ENCODE data around the gene SYCE1. TPM values are rescaled to one million over a fixed set of nuclear protein-coding genes. Genes with fewer than 3 reads are reported as not detected.
"Not testable (repeated sequence)": the region's sequence is repeated elsewhere in the genome, so short reads cannot be mapped to it uniquely, and the experiment has no call there.

Gene SYCE1
- total RNA-seq, 2 experiments from 2014 or later = 0.13 TPM; not detected in 1

DNA sequence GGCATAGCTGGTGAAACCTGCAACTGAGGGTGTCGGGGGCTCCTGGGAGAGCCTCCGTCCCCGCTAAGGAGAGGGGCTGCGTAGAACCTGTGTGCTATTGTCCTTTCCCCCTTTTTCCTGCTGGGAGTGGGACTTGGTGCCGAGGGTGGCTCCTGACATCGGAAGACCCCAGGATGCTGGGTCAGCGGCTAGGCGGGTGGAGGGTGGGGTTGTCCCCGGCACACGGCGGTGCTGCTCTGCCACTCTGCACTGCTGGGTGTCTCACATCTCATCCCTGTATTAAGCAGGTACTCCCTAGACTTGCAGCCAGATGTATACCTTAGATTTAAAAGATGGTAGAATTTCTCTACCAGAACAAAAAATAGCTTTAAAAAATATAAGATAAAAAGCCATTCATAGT is 6.7 kb upstream of the SYCE1 start:
- DNase-seq; H3K27me3 Mint-ChIP-seq; POLR2A ChIA-PET; H3K4me3 Mint-ChIP-seq; H3K9me3 Mint-ChIP-seq; H3K27ac Mint-ChIP-seq; H3K36me3 Mint-ChIP-seq (ENCODE audit: low read depth); H3K4me1 Mint-ChIP-seq: not testable (repeated sequence)
- CTCF ChIA-PET = interaction anchor here (0.6 kb wide), 1 partner anchor 174 kb away, joined by 4 read pairs; no protein-coding TSS in a partner anchor

GRCh38 chr10:133569801-133570200 is 4.4 kb upstream of the SYCE1 start:
- DNase-seq; H3K36me3 Mint-ChIP-seq (ENCODE audit: low read depth); H3K4me3 Mint-ChIP-seq; POLR2A ChIA-PET; H3K4me1 Mint-ChIP-seq; H3K27me3 Mint-ChIP-seq; H3K27ac Mint-ChIP-seq; H3K9me3 Mint-ChIP-seq; CTCF ChIA-PET: not testable (repeated sequence)

DNA sequence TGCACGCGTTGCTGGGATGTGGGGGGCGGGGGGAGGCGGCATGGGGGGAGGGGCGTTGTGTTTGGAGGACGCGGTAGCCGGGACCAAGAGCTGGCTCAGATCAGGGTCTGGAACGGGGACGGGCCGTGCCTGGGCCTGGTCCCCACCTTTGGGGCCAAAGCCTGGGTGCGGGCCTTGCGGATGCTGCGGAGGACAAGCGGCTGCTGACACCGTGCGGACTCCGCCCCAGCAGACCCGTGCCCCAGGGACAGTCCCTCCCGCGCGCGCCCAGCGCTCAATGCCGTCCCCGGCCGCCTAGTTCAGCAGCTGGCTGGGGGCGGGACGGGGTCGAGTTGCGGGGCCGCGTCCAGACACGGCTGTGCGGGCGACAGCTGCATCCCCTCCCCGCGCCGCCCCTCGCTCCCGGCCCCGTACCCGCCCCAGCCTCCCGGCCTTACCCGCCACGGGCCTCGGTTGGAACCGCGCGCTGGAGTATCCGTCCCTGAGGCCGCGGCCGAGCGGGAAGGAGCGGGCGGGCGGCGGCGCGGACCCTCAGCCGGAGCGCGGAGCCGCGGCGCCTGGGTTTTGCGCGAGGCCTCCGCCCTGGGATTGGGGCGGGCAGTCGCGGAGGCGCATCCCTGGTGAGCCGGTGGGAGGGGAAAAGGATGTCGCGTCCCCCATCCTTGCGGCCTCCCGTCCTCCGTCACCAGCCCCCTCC is 3.6 kb upstream of the SYCE1 start:
- POLR2A ChIA-PET, H3K4me3 Mint-ChIP-seq, CTCF ChIA-PET: not testable (repeated sequence)

GRCh38 chr10:133568287-133568614 is 2.9 kb upstream of the SYCE1 start:
- peaks cover 3% of the 10 kb centered on the region for H3K27me3 Mint-ChIP-seq
- no peak for DNase-seq
- POLR2A ChIA-PET = no interaction called here
- H3K9me3 Mint-ChIP-seq = peaks cover 7% of the 10 kb centered on the region
- peaks cover under 1% of the 10 kb centered on the region for H3K36me3 Mint-ChIP-seq (ENCODE audit: low read depth)
- H3K4me1 Mint-ChIP-seq = no peaks in the 10 kb centered on the region
- H3K27ac Mint-ChIP-seq = no peak overlapping the region
- no peak overlapping the region for H3K4me3 Mint-ChIP-seq
- CTCF ChIA-PET = no interaction called here

More for the DNA sequence above, 3.6 kb upstream of the SYCE1 start:
- not testable (repeated sequence) for H3K27ac Mint-ChIP-seq; H3K4me1 Mint-ChIP-seq; DNase-seq; H3K36me3 Mint-ChIP-seq (ENCODE audit: low read depth); H3K27me3 Mint-ChIP-seq
- H3K9me3 Mint-ChIP-seq = peaks cover 13% of the 10 kb centered on the region

DNA sequence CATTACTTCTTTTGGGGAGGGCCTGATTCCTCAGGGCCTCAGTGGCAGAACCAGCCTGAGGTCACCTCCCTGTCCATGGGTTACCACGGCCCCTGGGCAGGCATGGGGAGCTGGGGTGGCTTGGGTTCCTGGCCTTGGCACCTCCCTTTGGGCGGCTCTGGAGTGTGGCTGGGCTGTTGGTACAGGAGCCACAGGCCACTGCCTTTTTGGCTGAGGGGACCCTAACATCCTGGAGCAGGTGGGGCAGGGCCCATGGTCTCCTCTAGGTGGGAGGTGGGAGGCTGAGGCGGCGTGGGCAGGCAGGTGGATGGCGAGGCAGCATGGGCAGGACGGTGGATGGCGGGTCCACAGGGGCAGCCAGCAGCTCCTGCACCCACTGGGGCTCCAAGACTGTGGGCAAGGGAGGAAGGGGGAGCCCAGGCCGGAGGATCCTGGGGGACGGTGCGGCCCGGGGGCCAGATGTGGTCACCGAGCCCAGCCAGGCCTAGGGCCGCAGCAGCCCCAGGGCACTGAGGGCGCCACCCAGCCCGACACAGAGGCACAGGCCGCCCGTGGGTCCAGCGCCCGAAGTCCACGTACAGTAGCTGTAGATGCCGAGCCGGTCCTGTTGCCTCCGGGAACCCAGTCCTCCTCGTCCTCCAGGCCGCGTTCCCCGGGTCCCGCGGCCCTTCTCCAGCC is 2.4 kb upstream of the SYCE1 start:
- ChIA-PET POLR2A (no interaction called here), CTCF (no interaction called here)
- Mint-ChIP-seq H3K9me3 (peaks cover 4% of the 10 kb centered on the region), H3K36me3 (ENCODE audit: low read depth) (no peaks in the 10 kb centered on the region), H3K4me1 (no peaks in the 10 kb centered on the region), H3K4me3 (no peak overlapping the region), H3K27me3 (peaks cover 2% of the 10 kb centered on the region), H3K27ac (no peak overlapping the region)
- DNase-seq = no peak

GRCh38 chr10:133567119-133567518 is 1.7 kb upstream of the SYCE1 start:
- ChIA-PET POLR2A (no interaction called here), CTCF (no interaction called here)
- no peaks in the 10 kb centered on the region for H3K4me1 Mint-ChIP-seq
- DNase-seq = no peak
- H3K27me3 Mint-ChIP-seq = peaks cover 2% of the 10 kb centered on the region
- no peak overlapping the region for H3K27ac Mint-ChIP-seq
- no peaks in the 10 kb centered on the region for H3K36me3 Mint-ChIP-seq (ENCODE audit: low read depth)
- peaks cover 4% of the 10 kb centered on the region for H3K9me3 Mint-ChIP-seq
- H3K4me3 Mint-ChIP-seq = no peak overlapping the region

DNA sequence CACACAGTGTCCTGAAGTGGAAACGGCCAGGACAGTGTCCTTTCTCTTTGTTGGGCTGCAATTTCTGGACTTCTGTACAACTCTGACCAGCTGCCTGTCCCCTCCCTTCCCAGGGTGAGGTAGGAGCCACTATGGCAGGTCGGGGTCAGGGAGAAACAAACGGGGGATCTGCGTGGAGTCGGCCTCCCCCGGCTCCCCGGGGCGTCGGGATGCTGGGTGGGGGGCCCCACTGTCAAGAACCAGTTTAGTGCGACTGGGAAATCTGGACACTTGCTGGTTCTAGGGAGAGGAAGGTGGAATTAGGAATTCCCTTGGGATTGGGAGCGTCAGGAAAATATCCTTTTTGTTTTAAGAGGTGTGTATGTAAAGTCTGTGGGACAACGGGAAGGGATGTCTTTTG is 567 bp downstream of the SYCE1 start:
- H3K9me3 Mint-ChIP-seq = peaks cover 4% of the 10 kb centered on the region
- ChIA-PET POLR2A (no interaction called here), CTCF (no interaction called here)
- peaks cover 2% of the 10 kb centered on the region for H3K27me3 Mint-ChIP-seq
- H3K4me1 Mint-ChIP-seq = no peaks in the 10 kb centered on the region
- H3K4me3 Mint-ChIP-seq = no peak overlapping the region
- H3K36me3 Mint-ChIP-seq (ENCODE audit: low read depth) = no peaks in the 10 kb centered on the region
- no peak overlapping the region for H3K27ac Mint-ChIP-seq
- no peak for DNase-seq

GRCh38 chr10:133559216-133559615 is 6.2 kb downstream of the SYCE1 start:
- no peak overlapping the region for H3K27ac Mint-ChIP-seq
- H3K4me3 Mint-ChIP-seq = no peak overlapping the region
- H3K9me3 Mint-ChIP-seq = no peaks in the 10 kb centered on the region
- CTCF ChIA-PET = no interaction called here
- no peaks in the 10 kb centered on the region for H3K36me3 Mint-ChIP-seq (ENCODE audit: low read depth)
- POLR2A ChIA-PET = no interaction called here
- H3K4me1 Mint-ChIP-seq = no peaks in the 10 kb centered on the region
- H3K27me3 Mint-ChIP-seq = peaks cover 11% of the 10 kb centered on the region
- DNase-seq = no peak

GRCh38 chr10:133557381-133557780 is 8.0 kb downstream of the SYCE1 start:
- CTCF ChIA-PET = interaction anchor here (0.8 kb wide), 1 partner anchor 119 kb away, joined by 4 read pairs; no protein-coding TSS in a partner anchor
- H3K27me3 Mint-ChIP-seq = peaks cover 18% of the 10 kb centered on the region
- H3K36me3 Mint-ChIP-seq (ENCODE audit: low read depth) = no peaks in the 10 kb centered on the region
- no peak for DNase-seq
- H3K27ac Mint-ChIP-seq = no peak overlapping the region
- no peak overlapping the region for H3K4me3 Mint-ChIP-seq
- H3K4me1 Mint-ChIP-seq = no peaks in the 10 kb centered on the region
- POLR2A ChIA-PET = no interaction called here
- no peaks in the 10 kb centered on the region for H3K9me3 Mint-ChIP-seq

DNA sequence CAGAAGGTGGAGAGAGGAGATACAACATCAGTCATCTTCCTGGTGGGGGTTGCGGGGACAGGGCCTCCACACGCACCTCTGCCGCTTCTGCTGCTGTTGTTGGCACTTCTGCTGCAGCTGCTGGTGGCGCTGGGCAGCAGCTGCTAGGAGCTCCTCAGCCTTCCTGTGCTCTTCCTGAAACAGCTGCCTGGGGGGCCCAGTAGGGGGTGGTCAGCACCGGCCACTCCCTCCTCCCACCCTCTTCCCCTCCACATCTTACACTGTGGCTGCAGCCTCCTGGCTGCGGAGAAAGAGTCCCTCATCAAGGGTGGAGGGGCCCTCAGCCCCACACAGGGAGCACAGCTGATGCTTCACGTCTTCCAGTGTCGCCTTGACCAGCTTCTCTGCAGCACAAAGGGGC is 9.9 kb downstream of the SYCE1 start:
- H3K9me3 Mint-ChIP-seq = no peaks in the 10 kb centered on the region
- ChIA-PET POLR2A (no interaction called here), CTCF (interaction anchor here (1.3 kb wide), 1 partner anchor 226 kb away, joined by 4 read pairs; no protein-coding TSS in a partner anchor)
- no peaks in the 10 kb centered on the region for H3K36me3 Mint-ChIP-seq (ENCODE audit: low read depth)
- no peak for DNase-seq
- H3K4me1 Mint-ChIP-seq = no peaks in the 10 kb centered on the region
- peaks cover 20% of the 10 kb centered on the region for H3K27me3 Mint-ChIP-seq
- H3K27ac Mint-ChIP-seq = no peak overlapping the region
- no peak overlapping the region for H3K4me3 Mint-ChIP-seq

DNA sequence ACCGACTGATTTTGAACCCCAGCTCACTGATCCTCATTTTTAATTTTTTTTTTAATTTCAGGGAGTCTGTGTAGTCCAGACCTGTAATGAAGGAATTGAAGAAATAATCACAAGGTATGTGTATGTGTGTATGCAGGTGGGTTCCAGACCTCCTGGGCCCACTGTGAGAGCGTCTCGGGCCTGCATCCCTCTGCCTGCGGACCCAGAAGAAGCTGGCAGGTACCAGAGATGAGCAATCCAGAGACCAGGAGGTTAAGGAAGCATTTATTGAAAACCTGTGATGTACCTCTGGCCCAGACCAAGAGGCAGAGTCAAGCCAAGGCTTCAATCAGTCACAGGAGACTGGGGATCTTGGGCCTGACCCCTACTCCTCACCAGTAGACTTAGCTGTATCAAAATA is 10.8 kb downstream of the SYCE1 start:
- no peaks in the 10 kb centered on the region for H3K9me3 Mint-ChIP-seq
- H3K36me3 Mint-ChIP-seq (ENCODE audit: low read depth) = no peaks in the 10 kb centered on the region
- POLR2A ChIA-PET = no interaction called here
- DNase-seq = no peak
- no peaks in the 10 kb centered on the region for H3K4me1 Mint-ChIP-seq
- peaks cover 24% of the 10 kb centered on the region for H3K27me3 Mint-ChIP-seq
- H3K27ac Mint-ChIP-seq = no peak overlapping the region
- H3K4me3 Mint-ChIP-seq = no peak overlapping the region
- CTCF ChIA-PET = no interaction called here

DNA sequence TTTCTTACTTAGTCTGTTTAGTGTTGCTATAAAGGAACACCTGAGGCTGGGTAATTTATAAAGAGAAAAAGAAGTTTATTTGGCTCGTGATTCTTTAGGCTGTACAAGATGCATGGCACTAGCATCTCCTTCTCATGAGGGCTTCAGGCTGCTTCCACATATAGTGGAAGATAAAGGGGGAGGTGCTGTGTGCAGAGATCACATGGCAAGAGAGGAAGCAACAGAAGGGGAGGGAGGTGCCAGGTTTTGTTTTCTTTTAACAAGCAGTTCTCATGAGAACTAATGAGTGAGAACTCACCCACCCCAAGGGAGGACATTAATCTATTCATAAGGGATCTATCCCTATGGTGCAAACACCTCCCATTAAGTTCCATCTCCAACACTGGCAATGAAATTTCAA is 20.9 kb downstream of the SYCE1 start:
- ChIA-PET POLR2A (no interaction called here), CTCF (no interaction called here)

GRCh38 chr10:133541441-133541975 is 23.9 kb downstream of the SYCE1 start:
- H3K36me3 Mint-ChIP-seq (ENCODE audit: low read depth); POLR2A ChIA-PET; H3K27ac Mint-ChIP-seq; H3K27me3 Mint-ChIP-seq; DNase-seq; CTCF ChIA-PET; H3K9me3 Mint-ChIP-seq; H3K4me1 Mint-ChIP-seq; H3K4me3 Mint-ChIP-seq: not testable (repeated sequence)

More for the DNA sequence above, 20.9 kb downstream of the SYCE1 start:
- Mint-ChIP-seq H3K36me3 (ENCODE audit: low read depth) (peaks cover 8% of the 10 kb centered on the region), H3K27me3 (peaks cover 17% of the 10 kb centered on the region), H3K4me1 (no peaks in the 10 kb centered on the region), H3K9me3 (peaks cover 12% of the 10 kb centered on the region), H3K27ac (no peak overlapping the region), H3K4me3 (no peak overlapping the region)
- no peak for DNase-seq
